H1 (cell line): ENCODE measurements around the gene RFPL3.

ENCODE experiments used
- BRCA1 ChIP-seq: IDR thresholded peaks from 2 replicates; pipeline ENCODE4 v1.6.1; 2012; ENCODE audit warnings: low read depth, low read length, improper control_type of control experiment
- CEBPB ChIP-seq: IDR thresholded peaks from 2 replicates; pipeline ENCODE4 v1.6.1; 2012; ENCODE audit warnings: low read depth, low read length
- EGR1 ChIP-seq: IDR thresholded peaks from 2 replicates; pipeline ENCODE4 v1.6.1; 2011; ENCODE audit warnings: low read depth, low read length, borderline replicate concordance
- JUND ChIP-seq: IDR thresholded peaks from 2 replicates; pipeline ENCODE4 v1.6.1; 2011; ENCODE audit warnings: mild to moderate bottlenecking, improper control_type of control experiment, low read length
- MAFK ChIP-seq: IDR thresholded peaks from 2 replicates; pipeline ENCODE4 v1.6.1; 2012; ENCODE audit warnings: low read depth, mild to moderate bottlenecking, improper control_type of control experiment, low read length
- POLR2A ChIP-seq, 2 experiments: IDR thresholded peaks; 1 replicate in 1 of 2; 2 replicates in 1 of 2; pipeline ENCODE4 v1.6.1; 2011; ENCODE audit warnings: low read depth in 2 of 2, low read length in 2 of 2, mild to moderate bottlenecking in 2 of 2; ENCODE audit errors: control extremely low read depth in 1 of 2
- POLR2AphosphoS5 ChIP-seq: IDR thresholded peaks from 2 replicates; pipeline ENCODE4 v1.6.1; 2011; ENCODE audit warnings: low read depth, low read length
- RBBP5 ChIP-seq: IDR thresholded peaks from 2 replicates; pipeline ENCODE4 v1.7.1; 2012; ENCODE audit warnings: low read depth, mild to moderate bottlenecking, inconsistent platforms, low read length, moderate library complexity, borderline replicate concordance
- SIN3A ChIP-seq, 2 experiments: IDR thresholded peaks in 1 of 2; conservative IDR thresholded peaks in 1 of 2; 2 replicates each; pipeline ENCODE4 v1.6.1; 2011 to 2012; ENCODE audit warnings: low read length in 2 of 2, improper control_type of control experiment in 1 of 2, low read depth in 1 of 2, mild to moderate bottlenecking in 1 of 2
- SP1 ChIP-seq: IDR thresholded peaks from 2 replicates; pipeline ENCODE4 v1.6.1; 2011; ENCODE audit warnings: low read depth, low read length
- TAF7 ChIP-seq: optimal IDR thresholded peaks from 2 replicates; pipeline ENCODE3; 2011; ENCODE audit warnings: low read depth, mild to moderate bottlenecking, inconsistent platforms, low read length, moderate library complexity, borderline replicate concordance
- TF ChIP-seq, protein P1 (sequence below), 3 experiments: IDR thresholded peaks; 1 replicate in 2 of 3; 2 replicates in 1 of 3; pipeline versions ENCODE4 v1.5.1 to v1.6.1; 2011; ENCODE audit warnings: low read length in 3 of 3, mild to moderate bottlenecking in 3 of 3, inconsistent platforms in 2 of 3, low read depth in 1 of 3, moderate library complexity in 1 of 3; ENCODE audit not compliant: insufficient read depth in 1 of 3; ENCODE audit errors: control extremely low read depth in 1 of 3

DNA sequence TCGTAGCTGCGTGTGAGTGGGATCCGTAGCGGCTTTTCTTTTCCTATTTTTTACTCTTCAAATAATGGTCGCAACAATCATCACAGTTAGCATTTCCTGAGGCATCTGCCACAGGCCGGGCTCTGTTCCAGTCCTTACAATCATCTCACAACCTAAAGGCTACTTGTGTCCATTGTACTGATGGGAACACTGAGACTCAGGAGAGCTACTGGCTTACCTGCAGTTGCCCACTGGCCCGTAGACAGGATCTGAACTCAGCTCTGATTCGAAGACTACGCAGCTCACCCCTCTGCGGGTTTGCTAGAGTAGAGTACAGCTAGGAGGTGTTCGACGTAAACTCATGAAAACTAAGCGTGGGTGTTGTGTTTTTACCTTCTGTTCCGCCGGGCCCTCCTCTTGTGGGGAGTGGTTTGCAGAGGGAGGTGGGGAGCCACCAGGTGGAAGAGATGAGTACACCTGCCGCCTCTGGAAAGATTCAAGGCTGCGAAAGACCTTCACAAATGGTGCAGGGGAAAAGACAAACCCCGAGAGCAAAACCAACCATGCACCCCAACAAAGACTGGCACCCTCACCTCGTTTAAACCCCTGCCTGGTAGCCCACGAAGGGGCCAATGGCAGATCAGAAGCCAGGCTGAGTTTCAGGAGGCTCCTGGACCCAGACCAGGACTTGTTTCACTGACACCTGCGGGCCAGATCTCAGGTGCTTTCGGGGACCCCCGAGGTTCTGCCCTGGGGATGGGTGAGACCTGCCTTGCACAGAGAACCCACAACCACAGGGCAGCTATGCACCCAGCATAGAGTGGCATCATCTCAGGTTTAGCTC is 18.3 kb upstream of the RFPL3 start:
- TF ChIP-seq, protein P1, sequence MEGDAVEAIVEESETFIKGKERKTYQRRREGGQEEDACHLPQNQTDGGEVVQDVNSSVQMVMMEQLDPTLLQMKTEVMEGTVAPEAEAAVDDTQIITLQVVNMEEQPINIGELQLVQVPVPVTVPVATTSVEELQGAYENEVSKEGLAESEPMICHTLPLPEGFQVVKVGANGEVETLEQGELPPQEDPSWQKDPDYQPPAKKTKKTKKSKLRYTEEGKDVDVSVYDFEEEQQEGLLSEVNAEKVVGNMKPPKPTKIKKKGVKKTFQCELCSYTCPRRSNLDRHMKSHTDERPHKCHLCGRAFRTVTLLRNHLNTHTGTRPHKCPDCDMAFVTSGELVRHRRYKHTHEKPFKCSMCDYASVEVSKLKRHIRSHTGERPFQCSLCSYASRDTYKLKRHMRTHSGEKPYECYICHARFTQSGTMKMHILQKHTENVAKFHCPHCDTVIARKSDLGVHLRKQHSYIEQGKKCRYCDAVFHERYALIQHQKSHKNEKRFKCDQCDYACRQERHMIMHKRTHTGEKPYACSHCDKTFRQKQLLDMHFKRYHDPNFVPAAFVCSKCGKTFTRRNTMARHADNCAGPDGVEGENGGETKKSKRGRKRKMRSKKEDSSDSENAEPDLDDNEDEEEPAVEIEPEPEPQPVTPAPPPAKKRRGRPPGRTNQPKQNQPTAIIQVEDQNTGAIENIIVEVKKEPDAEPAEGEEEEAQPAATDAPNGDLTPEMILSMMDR (IDR thresholded peaks at IDR 0.05; ENCODE audit: control extremely low read depth in 1 of 3, insufficient read depth in 1 of 3, low read depth in 1 of 3, low read length in 3 of 3) = peak in 1 of 3 experiments; percentile 7; a peak in 2 of 4 replicates
- TF ChIP-seq BRCA1 (no peak), POLR2AphosphoS5 (no peak), MAFK (no peak), JUND (no peak), TAF7 (no peak), EGR1 (no peak), SP1 (no peak), SIN3A (conservative IDR thresholded peaks at IDR 0.05 in 1 of 2, IDR thresholded peaks at IDR 0.05 in 1 of 2; ENCODE audit: low read depth in 1 of 2, low read length in 2 of 2) (no peak), POLR2A (IDR thresholded peaks at IDR 0.05; ENCODE audit: control extremely low read depth in 1 of 2, low read depth in 2 of 2, low read length in 2 of 2) (no peak), RBBP5 (no peak), CEBPB (no peak)
